ENCODE results near the gene RTBDN.

Gene RTBDN

GRCh38 chr19:12806242-12807081 lies 27.9 kb downstream of the RTBDN start, which contains the start of gene RNASEH2A:
Gene RNASEH2A, plus strand, starts transcription at chr19:12806584. Its CDS starts 90 bp downstream, at chr19:12806674.
- no peak for DNase-seq (ENCODE audit: low read depth, low spot score)
- peak within 1 kb of the TSS; percentile 87 for H3K4me3 ChIP-seq (ENCODE audit: low read depth, low read length)
- ChIA-PET CTCF (interaction anchor here (0.8 to 18.0 kb wide), 7 partner anchors 10 to 130 kb away, joined by 3 to 1565 read pairs (median 4); partner anchors contain the start of genes BEST2 and HOOK2), POLR2A (interaction anchor here (0.6 to 1.0 kb wide), 4 partner anchors 15 to 40 kb away, joined by 3 to 5 read pairs (median 3); partner anchors contain the start of gene JUNB)
- no peak for TF ChIP-seq CTCF (IDR thresholded peaks at IDR 0.05; ENCODE audit: insufficient read depth, low read length, missing control alignments)

GRCh38 chr19:12804051-12804450 lies 30.3 kb downstream of the RTBDN start:
- no peak for DNase-seq (ENCODE audit: low read depth, low spot score)
- POLR2A ChIA-PET = no interaction called here
- H3K4me3 ChIP-seq (ENCODE audit: low read depth, low read length) = no peak overlapping the region
- TF ChIP-seq CTCF (IDR thresholded peaks at IDR 0.05; ENCODE audit: insufficient read depth, low read length, missing control alignments) = no peak
- CTCF ChIA-PET = interaction anchor here (1.1 to 18.0 kb wide), 4 partner anchors 8 to 131 kb away, joined by 3 to 1565 read pairs (median 26); partner anchors contain the start of genes BEST2 and HOOK2

- TF ChIP-seq CTCF (IDR thresholded peaks at IDR 0.05; ENCODE audit: insufficient read depth, low read length, missing control alignments) = no peak
- H3K4me3 ChIP-seq (ENCODE audit: low read depth, low read length) = peak overlapping the region; percentile 91
- ChIA-PET POLR2A (interaction anchor here (1.1 to 2.0 kb wide), 2 partner anchors 11 to 122 kb away, joined by 3 to 10 read pairs; partner anchors contain the start of gene JUNB), CTCF (interaction anchor here (1.1 to 18.0 kb wide), 5 partner anchors 13 to 130 kb away, joined by 3 to 1565 read pairs (median 5); partner anchors contain the start of genes BEST2 and HOOK2)
- DNase-seq (ENCODE audit: low read depth, low spot score) = no peak
These were observed 31.9 kb downstream of the RTBDN start for GRCh38 chr19:12802267-12803106.

GRCh38 chr19:12801466-12802266 lies 32.7 kb downstream of the RTBDN start, which contains the start of the genes PRDX2 and THSD8:
Gene PRDX2, minus strand, starts transcription at chr19:12801800. Its CDS starts 539 bp downstream, at chr19:12801261.
Gene THSD8, plus strand, starts transcription at chr19:12802069. Its CDS starts 3 bp downstream, at chr19:12802072.
- DNase-seq (ENCODE audit: low read depth, low spot score) = no peak

More at GRCh38 chr19:12801466-12802266, 32.7 kb downstream of the RTBDN start, which contains the start of the genes PRDX2 and THSD8:
- POLR2A ChIA-PET = interaction anchor here (1.0 to 2.0 kb wide), 4 partner anchors 10 to 121 kb away, joined by 3 to 10 read pairs (median 4); partner anchors contain the start of gene JUNB
- TF ChIP-seq CTCF (IDR thresholded peaks at IDR 0.05; ENCODE audit: insufficient read depth, low read length, missing control alignments) = no peak
- H3K4me3 ChIP-seq (ENCODE audit: low read depth, low read length) = peak within 1 kb of the TSS; percentile 91
- CTCF ChIA-PET = interaction anchor here (0.8 to 18.0 kb wide), 5 partner anchors 12 to 45 kb away, joined by 3 to 1565 read pairs (median 5); partner anchors contain the start of genes BEST2 and HOOK2

Data from AG04449 (cell line).